KMS-11 (cell line): ENCODE measurements around the gene ARHGAP19.
"Not testable (repeated sequence)": the region's sequence is repeated elsewhere in the genome, so short reads cannot be mapped to it uniquely, and the experiment has no call there.

Experiments used
- H2AFZ ChIP-seq: fragments of 200-600 bp; sonication (generic); 2 replicates; pipeline ENCODE4 v1.6.1; 2016; ENCODE audit warnings: antibody characterized with exemption, mixed run types, low read depth
- H3K27ac ChIP-seq: fragments of 200-600 bp; sonication (generic); 2 replicates; pipeline ENCODE4 v1.6.1; 2016; ENCODE audit warnings: mild to moderate bottlenecking, mixed run types
- H3K27me3 ChIP-seq: fragments of 200-600 bp; sonication (generic); 2 replicates; pipeline ENCODE4 v1.6.1; 2017; ENCODE audit warnings: mild to moderate bottlenecking, low read depth, mixed run types, moderate library complexity; ENCODE audit not compliant: insufficient read depth
- H3K36me3 ChIP-seq: fragments of 200-600 bp; sonication (generic); 2 replicates; pipeline ENCODE4 v1.6.1; 2017; ENCODE audit warnings: mild to moderate bottlenecking, mixed run types; ENCODE audit not compliant: insufficient read depth
- H3K4me1 ChIP-seq: fragments of 200-600 bp; sonication (generic); 2 replicates; pipeline ENCODE4 v1.6.1; 2016; ENCODE audit warnings: mild to moderate bottlenecking, low read depth, mixed run types; ENCODE audit not compliant: poor library complexity, severe bottlenecking
- H3K4me2 ChIP-seq: fragments of 200-600 bp; sonication (generic); 2 replicates; pipeline ENCODE4 v1.7.0; 2016; ENCODE audit warnings: mild to moderate bottlenecking, mixed run types
- H3K4me3 ChIP-seq: fragments of 200-600 bp; sonication (generic); IDR thresholded peaks from 2 replicates; pipeline ENCODE4 v1.6.1; 2017; ENCODE audit warnings: low read depth, low read length, mixed read lengths; ENCODE audit not compliant: insufficient read depth
- H3K79me2 ChIP-seq: fragments of 200-600 bp; sonication (generic); 2 replicates; pipeline ENCODE4 v1.6.1; 2016; ENCODE audit warnings: low read depth, mixed run types; ENCODE audit not compliant: insufficient read depth
- H3K9ac ChIP-seq: fragments of 200-600 bp; sonication (generic); 2 replicates; pipeline ENCODE4 v1.6.1; 2016; ENCODE audit warnings: mild to moderate bottlenecking, mixed run types
- H4K20me1 ChIP-seq: fragments of 200-600 bp; sonication (generic); 2 replicates; pipeline ENCODE4 v1.6.1; 2016; ENCODE audit warnings: mild to moderate bottlenecking, mixed run types; ENCODE audit not compliant: insufficient read depth
- CTCF ChIP-seq: fragments of 200-600 bp; sonication (generic); conservative IDR thresholded peaks from 2 replicates; pipeline ENCODE4 v1.6.1; 2017; ENCODE audit warnings: low read depth, mild to moderate bottlenecking, antibody characterized with exemption, low read length, moderate library complexity, mixed read lengths

The ARHGAP19 gene

GRCh38 chr10:97291357-97292096, 910 bp downstream of the ARHGAP19 start:
- peak overlapping the region; percentile 81 for H2AFZ ChIP-seq
- H3K9ac ChIP-seq: peak overlapping the region; percentile 78; the same call in 1 of the 2 replicates
- no peak for TF ChIP-seq CTCF
- peak overlapping the region; percentile 39 for H3K4me2 ChIP-seq
- no peaks in the 10 kb centered on the region for H3K36me3 ChIP-seq
- peaks cover 13% of the 10 kb centered on the region for H3K4me1 ChIP-seq
- H3K4me3 ChIP-seq: no peak overlapping the region
- H4K20me1 ChIP-seq: no peaks in the 10 kb centered on the region
- H3K79me2 ChIP-seq: peaks cover 29% of the 10 kb centered on the region
- H3K27ac ChIP-seq: peak overlapping the region; percentile 83
- H3K27me3 ChIP-seq: no peaks in the 10 kb centered on the region

- not testable (repeated sequence) for H3K36me3 ChIP-seq, H3K27me3 ChIP-seq, H2AFZ ChIP-seq, H3K4me3 ChIP-seq, H4K20me1 ChIP-seq, H3K9ac ChIP-seq, H3K27ac ChIP-seq
- peak overlapping the region; percentile 39; the same call in 1 of the 2 replicates for H3K4me2 ChIP-seq
- H3K79me2 ChIP-seq: peaks cover 29% of the 10 kb centered on the region
- H3K4me1 ChIP-seq: peaks cover 13% of the 10 kb centered on the region
These were observed 1.7 kb downstream of the ARHGAP19 start for GRCh38 chr10:97290576-97291356.

- not testable (repeated sequence) for H2AFZ ChIP-seq, H3K9ac ChIP-seq, H3K36me3 ChIP-seq, H3K4me2 ChIP-seq, H4K20me1 ChIP-seq, H3K4me3 ChIP-seq, H3K27me3 ChIP-seq, H3K27ac ChIP-seq
- Histone ChIP-seq H3K79me2 (peaks cover 29% of the 10 kb centered on the region), H3K4me1 (peaks cover 13% of the 10 kb centered on the region)
These were observed 2.4 kb downstream of the ARHGAP19 start for GRCh38 chr10:97290076-97290475.

GRCh38 chr10:97280783-97281182, 11.7 kb downstream of the ARHGAP19 start:
- Histone ChIP-seq H3K4me1 (peaks cover 30% of the 10 kb centered on the region), H3K27me3 (no peaks in the 10 kb centered on the region), H3K79me2 (peaks cover 19% of the 10 kb centered on the region), H4K20me1 (no peaks in the 10 kb centered on the region), H3K36me3 (no peaks in the 10 kb centered on the region), H3K4me3 (no peak overlapping the region), H3K9ac (no peak overlapping the region), H2AFZ (no peak overlapping the region), H3K27ac (no peak overlapping the region), H3K4me2 (no peak overlapping the region)
- no peak for TF ChIP-seq CTCF

- no peak for TF ChIP-seq CTCF
- no peaks in the 10 kb centered on the region for H3K27me3 ChIP-seq
- peak overlapping the region; percentile 39 for H3K4me2 ChIP-seq
- H2AFZ ChIP-seq: 0 out of 2 replicates have a peak overlapping the region, but pooled peaks have one; percentile 4
- H3K4me1 ChIP-seq: peaks cover 37% of the 10 kb centered on the region
- no peaks in the 10 kb centered on the region for H3K36me3 ChIP-seq
- no peaks in the 10 kb centered on the region for H4K20me1 ChIP-seq
- no peak overlapping the region for H3K4me3 ChIP-seq
- peaks cover 20% of the 10 kb centered on the region for H3K79me2 ChIP-seq
- H3K27ac ChIP-seq: peak overlapping the region; percentile 86
- peak overlapping the region; percentile 57; the same call in 1 of the 2 replicates for H3K9ac ChIP-seq
These were observed 13.2 kb downstream of the ARHGAP19 start for GRCh38 chr10:97279121-97279815.
